SU-DHL-6 (cell line): Measurements from ENCODE around the gene GAGE2A.

Experiments
- H2AFZ ChIP-seq: fragments of 200-600 bp; sonication (generic); 2 replicates; pipeline ENCODE4 v1.6.1; 2014; ENCODE audit warnings: low read depth, mild to moderate bottlenecking, moderate library complexity, mixed read lengths, antibody characterized with exemption, low read length; ENCODE audit not compliant: severe bottlenecking
- H3F3A ChIP-seq: fragments of 200-600 bp; shearing (Covaris generic); 2 replicates; pipeline ENCODE4 v1.6.0; 2016; ENCODE audit warnings: antibody characterized with exemption, mild to moderate bottlenecking; ENCODE audit not compliant: insufficient read depth
- H3K27ac ChIP-seq: fragments of 200-600 bp; sonication (generic); 2 replicates; pipeline ENCODE4 v1.5.1; 2016; ENCODE audit warnings: low read depth, mild to moderate bottlenecking, low read length, moderate library complexity, mixed read lengths
- H3K27me3 ChIP-seq: fragments of 200-600 bp; sonication (generic), shearing (Covaris generic); 2 replicates; pipeline ENCODE4 v1.6.0; 2014; ENCODE audit warnings: mild to moderate bottlenecking, low read length
- H3K36me3 ChIP-seq: fragments of 200-600 bp; sonication (generic); 2 replicates; pipeline ENCODE4 v1.6.1; 2014; ENCODE audit warnings: mild to moderate bottlenecking, low read length, mixed read lengths
- H3K4me2 ChIP-seq: fragments of 300-600, 200-600 bp; shearing (Covaris generic), sonication (generic); 2 replicates; pipeline ENCODE4 v1.6.0; 2014; ENCODE audit warnings: low read length, low read depth, mild to moderate bottlenecking; ENCODE audit not compliant: poor library complexity, severe bottlenecking
- H3K4me3 ChIP-seq: fragments of 200-600 bp; sonication (generic); 2 replicates; pipeline ENCODE4 v1.5.1; 2014; ENCODE audit warnings: antibody characterized with exemption, low read length, mild to moderate bottlenecking, mixed read lengths; ENCODE audit not compliant: insufficient read depth, poor library complexity, severe bottlenecking
- H3K79me2 ChIP-seq: fragments of 200-600 bp; sonication (generic); 2 replicates; pipeline ENCODE4 v1.6.1; 2014; ENCODE audit warnings: mild to moderate bottlenecking, low read length, moderate library complexity; ENCODE audit not compliant: insufficient read depth
- H3K9ac ChIP-seq: fragments of 200-600 bp; sonication (generic); 2 replicates; pipeline ENCODE4 v1.7.0; 2014; ENCODE audit warnings: mild to moderate bottlenecking, low read length
- H3K9me2 ChIP-seq: fragments of 200-600 bp; sonication (generic); replicated peaks from 2 replicates; pipeline ENCODE4 v1.6.1; 2014; ENCODE audit warnings: low read length; ENCODE audit not compliant: insufficient read depth
- H3K9me3 ChIP-seq: fragments of 200-600 bp; sonication (generic); 2 replicates; pipeline ENCODE4 v1.6.1; 2014; ENCODE audit warnings: low read length, mixed read lengths; ENCODE audit not compliant: insufficient read depth
- H4K20me1 ChIP-seq: fragments of 200-600 bp; sonication (generic); 2 replicates; pipeline ENCODE4 v1.6.1; 2014; ENCODE audit warnings: low read depth, mild to moderate bottlenecking, antibody characterized with exemption, low read length, moderate library complexity, mixed read lengths
- EZH2phosphoT487 ChIP-seq: fragments of 200-600 bp; sonication (generic), shearing (Covaris generic); conservative IDR thresholded peaks from 2 replicates; pipeline ENCODE4 v1.6.1; 2018; ENCODE audit warnings: mild to moderate bottlenecking, antibody characterized with exemption, low read length, moderate library complexity, mixed read lengths
- TF ChIP-seq, protein P1 (sequence below): fragments of 200-600 bp; sonication (generic); IDR thresholded peaks from one replicate; pipeline ENCODE4 v1.5.1; 2017; ENCODE audit warnings: antibody characterized with exemption, mild to moderate bottlenecking, low read length, moderate library complexity; ENCODE audit not compliant: insufficient read depth, poor library complexity, severe bottlenecking

GAGE2A gene

DNA sequence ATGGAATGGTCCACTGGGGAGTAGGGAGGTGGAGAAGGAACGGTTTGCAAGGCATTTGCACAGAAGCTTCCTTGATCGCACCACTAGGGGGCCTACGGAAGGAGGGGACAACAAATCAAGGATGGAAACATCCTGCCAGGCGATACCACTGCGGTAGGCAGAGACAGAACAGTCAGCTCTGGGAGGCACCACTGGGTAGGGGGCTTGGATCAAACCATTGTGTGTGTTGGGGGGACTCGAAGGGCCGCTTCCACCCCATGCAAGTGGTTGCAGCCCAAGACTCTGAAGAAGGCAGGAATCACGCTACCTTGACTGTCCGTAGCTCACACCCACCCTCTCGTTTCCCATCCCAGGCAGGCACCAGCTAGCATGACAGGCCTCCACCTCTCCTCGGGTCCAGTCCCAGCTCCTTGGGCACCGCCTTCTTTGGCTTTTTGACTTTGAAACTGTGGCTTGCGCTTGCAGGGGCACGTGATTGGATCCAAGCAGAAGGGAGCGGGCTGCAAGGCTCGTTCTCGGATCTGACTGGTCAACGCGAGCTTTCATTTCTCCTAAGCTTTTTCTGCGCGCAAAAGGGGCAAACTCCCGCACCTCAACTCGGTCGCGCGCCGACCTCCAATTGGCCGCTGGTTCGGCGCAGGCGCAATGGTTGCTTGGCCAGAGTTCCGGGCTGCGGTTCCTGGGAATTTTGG lies 37.9 kb downstream of the GAGE2A start:
- H3K9ac ChIP-seq: no peak overlapping the region

DNA sequence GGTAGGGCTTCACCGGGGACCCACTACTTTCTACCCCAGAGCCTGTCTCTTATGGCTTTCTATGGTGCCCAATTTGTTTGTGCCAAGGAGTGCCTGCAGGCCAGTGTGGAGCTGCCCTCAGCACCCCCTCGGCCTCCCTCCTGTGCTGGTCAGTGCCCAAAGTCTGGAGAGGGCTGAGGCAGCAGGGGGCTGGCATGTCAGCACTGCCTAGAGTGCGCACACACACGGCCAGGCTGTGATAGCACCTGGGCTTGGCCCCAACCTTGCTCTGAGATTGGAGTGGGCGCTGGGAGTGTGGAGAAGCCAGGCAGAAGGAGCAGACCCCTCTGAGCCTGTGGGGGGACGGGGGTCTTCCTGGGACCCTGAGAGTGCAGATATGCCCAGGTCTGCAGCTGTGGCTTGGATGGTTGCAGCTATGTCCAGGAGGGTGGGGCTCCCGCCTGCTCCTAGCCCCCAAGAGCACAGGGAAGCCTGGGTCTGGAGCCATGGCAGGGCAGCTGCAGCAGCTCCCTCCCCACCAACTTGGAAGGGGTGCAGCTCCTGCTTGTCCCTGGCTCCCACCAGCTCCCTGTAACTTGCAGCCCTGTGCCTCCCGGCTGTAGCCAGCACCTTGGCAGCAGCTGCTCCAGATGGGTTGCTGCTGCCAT lies 55.8 kb downstream of the GAGE2A start:
- TF ChIP-seq EZH2phosphoT487: no peak
- H3K79me2 ChIP-seq: no peaks in the 10 kb centered on the region
- H3K9me3 ChIP-seq: no peaks in the 10 kb centered on the region
- no peak overlapping the region for H3K4me3 ChIP-seq
- no peak overlapping the region for H3K27ac ChIP-seq
- H3K27me3 ChIP-seq: no peaks in the 10 kb centered on the region
- H2AFZ ChIP-seq: no peak overlapping the region
- no peaks in the 10 kb centered on the region for H3K9me2 ChIP-seq
- H3K4me2 ChIP-seq: no peak overlapping the region
- H3F3A ChIP-seq: no peaks in the 10 kb centered on the region
- H3K36me3 ChIP-seq: no peaks in the 10 kb centered on the region
- no peak overlapping the region for H3K9ac ChIP-seq
- no peaks in the 10 kb centered on the region for H4K20me1 ChIP-seq

More for the DNA sequence above, 37.9 kb downstream of the GAGE2A start:
- Histone ChIP-seq H4K20me1 (no peaks in the 10 kb centered on the region), H3K4me3 (no peak overlapping the region), H3K9me3 (no peaks in the 10 kb centered on the region), H3K27me3 (no peaks in the 10 kb centered on the region), H2AFZ (no peak overlapping the region), H3K4me2 (no peak overlapping the region), H3K79me2 (no peaks in the 10 kb centered on the region), H3K27ac (no peak overlapping the region), H3F3A (no peaks in the 10 kb centered on the region), H3K9me2 (no peaks in the 10 kb centered on the region), H3K36me3 (no peaks in the 10 kb centered on the region)
- TF ChIP-seq, protein P1, sequence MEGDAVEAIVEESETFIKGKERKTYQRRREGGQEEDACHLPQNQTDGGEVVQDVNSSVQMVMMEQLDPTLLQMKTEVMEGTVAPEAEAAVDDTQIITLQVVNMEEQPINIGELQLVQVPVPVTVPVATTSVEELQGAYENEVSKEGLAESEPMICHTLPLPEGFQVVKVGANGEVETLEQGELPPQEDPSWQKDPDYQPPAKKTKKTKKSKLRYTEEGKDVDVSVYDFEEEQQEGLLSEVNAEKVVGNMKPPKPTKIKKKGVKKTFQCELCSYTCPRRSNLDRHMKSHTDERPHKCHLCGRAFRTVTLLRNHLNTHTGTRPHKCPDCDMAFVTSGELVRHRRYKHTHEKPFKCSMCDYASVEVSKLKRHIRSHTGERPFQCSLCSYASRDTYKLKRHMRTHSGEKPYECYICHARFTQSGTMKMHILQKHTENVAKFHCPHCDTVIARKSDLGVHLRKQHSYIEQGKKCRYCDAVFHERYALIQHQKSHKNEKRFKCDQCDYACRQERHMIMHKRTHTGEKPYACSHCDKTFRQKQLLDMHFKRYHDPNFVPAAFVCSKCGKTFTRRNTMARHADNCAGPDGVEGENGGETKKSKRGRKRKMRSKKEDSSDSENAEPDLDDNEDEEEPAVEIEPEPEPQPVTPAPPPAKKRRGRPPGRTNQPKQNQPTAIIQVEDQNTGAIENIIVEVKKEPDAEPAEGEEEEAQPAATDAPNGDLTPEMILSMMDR: no peak
- TF ChIP-seq EZH2phosphoT487: no peak
